ENCODE results near the gene NELL1.

Gene NELL1

GRCh38 chr11:21372672-21373071 is 703.3 kb downstream of the NELL1 start:
- DNase-seq: no peak

GRCh38 chr11:21374376-21374775 is 705.0 kb downstream of the NELL1 start:
- no peak for DNase-seq

GRCh38 chr11:21385669-21386440 is 716.5 kb downstream of the NELL1 start:
- no peak for DNase-seq

- DNase-seq: no peak
Observed at GRCh38 chr11:21390430-21390829, 721.0 kb downstream of the NELL1 start.

GRCh38 chr11:21396342-21397008 is 727.1 kb downstream of the NELL1 start:
- no peak for DNase-seq

- no peak for DNase-seq
Observed at GRCh38 chr11:21398195-21398594, 728.8 kb downstream of the NELL1 start.

GRCh38 chr11:21401496-21401895 is 732.1 kb downstream of the NELL1 start:
- DNase-seq: no peak

GRCh38 chr11:21402274-21402673 is 732.9 kb downstream of the NELL1 start:
- no peak for DNase-seq

- no peak for DNase-seq
Observed at GRCh38 chr11:21403069-21403468, 733.7 kb downstream of the NELL1 start.

- no peak for DNase-seq
Observed at GRCh38 chr11:21405422-21405821, 736.0 kb downstream of the NELL1 start.

- DNase-seq: no peak
Observed at GRCh38 chr11:21410513-21410912, 741.1 kb downstream of the NELL1 start.

- DNase-seq: no peak
Observed at GRCh38 chr11:21411104-21411503, 741.7 kb downstream of the NELL1 start.

- DNase-seq: no peak
Observed at GRCh38 chr11:21411597-21411996, 742.2 kb downstream of the NELL1 start.

- DNase-seq: no peak
Observed at GRCh38 chr11:21412652-21413383, 743.4 kb downstream of the NELL1 start.

- no peak for DNase-seq
Observed at GRCh38 chr11:21414953-21415352, 745.6 kb downstream of the NELL1 start.

- DNase-seq: no peak
Observed at GRCh38 chr11:21415606-21416005, 746.2 kb downstream of the NELL1 start.

GRCh38 chr11:21421711-21422329 is 752.4 kb downstream of the NELL1 start:
- DNase-seq: no peak

GRCh38 chr11:21426931-21427330 is 757.5 kb downstream of the NELL1 start:
- DNase-seq: no peak

- no peak for DNase-seq
Observed at GRCh38 chr11:21427726-21428125, 758.3 kb downstream of the NELL1 start.

- DNase-seq: no peak
Observed at GRCh38 chr11:21428796-21429195, 759.4 kb downstream of the NELL1 start.

- DNase-seq: no peak
Observed at GRCh38 chr11:21429401-21429800, 760.0 kb downstream of the NELL1 start.

GRCh38 chr11:21430537-21430936 is 761.2 kb downstream of the NELL1 start:
- no peak for DNase-seq

GRCh38 chr11:21446939-21447590 is 777.7 kb downstream of the NELL1 start:
- no peak for DNase-seq
